ENCODE results near the gene EVA1A.

Gene EVA1A

GRCh38 chr2:75589391-75590105 is 28.8 kb upstream of the EVA1A start:
- DNase-seq, result no peak

DNA sequence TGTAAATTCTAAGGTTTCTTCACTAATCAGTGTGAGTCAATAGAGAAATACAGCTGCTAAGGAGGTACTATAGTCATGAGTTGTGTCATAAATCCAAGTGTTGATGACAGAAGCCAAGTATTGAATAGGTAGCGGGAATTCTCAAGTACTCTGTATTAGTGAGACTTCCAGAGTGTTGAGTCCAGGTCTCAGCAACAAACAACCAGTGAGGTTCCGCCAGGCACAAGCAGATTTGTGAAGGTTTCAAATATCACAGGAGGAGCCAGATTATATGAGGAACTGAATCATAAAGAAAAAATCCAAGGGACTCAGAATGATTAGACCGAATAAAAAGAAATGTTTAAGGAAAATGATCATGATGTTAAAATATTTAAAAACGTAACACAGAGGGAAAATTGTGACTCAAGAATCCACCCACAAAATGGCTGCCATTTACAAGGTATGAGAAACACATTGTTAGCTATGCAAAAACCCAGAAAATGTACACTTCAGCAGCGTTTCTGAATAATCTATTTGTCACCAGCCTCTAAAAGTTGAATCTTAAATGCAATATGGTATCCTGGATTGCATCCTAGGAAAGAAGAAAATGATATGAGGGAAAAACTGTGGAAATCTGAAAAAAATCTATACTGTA is 27.3 kb upstream of the EVA1A start:
- DNase-seq, result no peak

- DNase-seq, result no peak
These were observed 26.2 kb upstream of the EVA1A start for GRCh38 chr2:75586971-75587370.

DNA sequence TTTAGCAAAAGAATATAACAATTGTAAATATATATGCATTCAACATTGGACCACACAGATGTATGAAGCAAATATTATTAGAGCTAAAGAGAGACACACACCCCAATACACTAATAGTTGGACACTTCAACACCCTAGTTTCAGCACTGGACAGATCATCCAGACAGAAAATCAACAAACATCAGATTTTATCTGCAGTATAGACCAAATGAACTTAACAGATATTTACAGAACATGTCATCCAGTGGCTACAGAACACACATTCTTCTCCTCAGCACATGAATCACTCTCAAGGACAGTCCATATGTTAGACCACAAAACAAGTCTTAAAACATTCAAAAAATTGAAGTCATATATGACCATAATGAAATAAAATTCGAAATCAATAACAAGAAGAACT is 22.1 kb upstream of the EVA1A start:
- no peak for DNase-seq

GRCh38 chr2:75580606-75581005 is 19.9 kb upstream of the EVA1A start:
- no peak for DNase-seq

GRCh38 chr2:75580156-75580555 is 19.4 kb upstream of the EVA1A start:
- DNase-seq, result no peak

DNA sequence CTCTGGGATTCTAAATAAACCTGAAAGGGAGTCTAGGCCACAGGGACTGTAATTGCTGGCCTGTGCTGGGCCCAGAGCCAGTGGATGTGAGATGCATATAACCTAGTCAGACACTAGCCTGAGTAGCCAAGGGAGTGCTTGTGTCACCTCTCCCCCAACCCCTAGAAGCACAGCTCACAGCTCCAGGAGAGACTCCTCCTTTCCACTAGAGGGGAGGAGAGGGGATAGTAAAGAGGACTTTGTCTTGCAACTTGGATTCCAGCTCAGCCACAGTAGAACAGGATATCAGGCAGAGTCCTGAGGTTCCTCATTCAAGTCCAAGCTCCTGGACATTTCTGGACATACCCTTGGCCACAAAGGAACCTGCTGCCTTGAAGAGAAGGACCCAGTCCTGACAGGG is 18.4 kb upstream of the EVA1A start:
- no peak for DNase-seq

DNA sequence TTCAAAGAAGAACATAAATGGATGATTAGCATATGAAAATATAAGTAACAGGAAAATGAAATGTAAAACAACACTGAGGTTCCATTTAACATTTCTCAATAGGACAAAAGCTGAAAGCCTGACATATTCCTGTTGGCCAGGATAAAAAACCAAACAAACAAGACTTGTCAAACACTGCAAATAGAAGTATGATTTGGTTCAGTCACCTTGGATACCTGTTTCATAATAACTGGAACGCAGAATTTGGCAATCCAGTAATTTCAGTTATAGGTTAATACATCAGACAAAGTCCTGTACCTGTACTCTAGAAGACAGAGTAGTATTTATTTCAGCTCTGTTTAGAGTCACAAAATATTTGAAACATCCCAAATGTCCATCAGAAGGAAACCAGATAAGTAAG is 16.5 kb upstream of the EVA1A start:
- DNase-seq, result no peak

- DNase-seq, result no peak
These were observed 13.4 kb upstream of the EVA1A start for GRCh38 chr2:75574106-75574505.

GRCh38 chr2:75573145-75573878 is 12.6 kb upstream of the EVA1A start:
- no peak for DNase-seq

DNA sequence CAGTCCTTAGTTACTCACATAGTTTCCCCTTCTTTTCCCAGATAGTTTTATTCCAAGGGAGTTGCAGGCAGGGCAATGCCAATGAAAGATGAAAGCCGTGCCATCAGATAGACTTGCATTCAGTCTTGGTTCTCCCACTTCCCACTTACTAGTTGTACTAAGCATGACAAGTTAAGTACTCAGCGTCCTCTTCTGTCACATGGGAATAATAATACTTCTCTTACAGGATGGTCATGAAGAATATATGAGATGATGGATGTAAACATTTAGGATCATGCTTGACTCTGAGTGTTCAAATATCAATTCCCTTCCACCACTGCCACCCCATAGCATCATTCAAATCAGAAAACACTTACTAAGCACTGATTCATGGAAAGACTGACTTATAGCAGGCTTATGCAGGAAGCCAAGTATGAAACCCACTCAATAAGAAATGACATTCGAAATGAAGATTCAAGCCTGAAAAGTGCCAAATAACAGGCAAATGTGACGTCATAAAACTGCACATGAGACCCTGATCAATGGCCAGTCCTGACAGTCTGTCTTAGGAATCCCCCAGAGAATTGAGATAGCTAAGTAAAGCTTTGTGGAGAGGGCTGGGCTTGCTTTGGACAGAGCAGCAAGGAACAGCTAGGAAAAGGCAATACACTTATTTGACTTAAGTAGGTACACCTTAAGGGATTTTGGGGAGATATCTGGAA is 11.1 kb upstream of the EVA1A start:
- no peak for DNase-seq

DNA sequence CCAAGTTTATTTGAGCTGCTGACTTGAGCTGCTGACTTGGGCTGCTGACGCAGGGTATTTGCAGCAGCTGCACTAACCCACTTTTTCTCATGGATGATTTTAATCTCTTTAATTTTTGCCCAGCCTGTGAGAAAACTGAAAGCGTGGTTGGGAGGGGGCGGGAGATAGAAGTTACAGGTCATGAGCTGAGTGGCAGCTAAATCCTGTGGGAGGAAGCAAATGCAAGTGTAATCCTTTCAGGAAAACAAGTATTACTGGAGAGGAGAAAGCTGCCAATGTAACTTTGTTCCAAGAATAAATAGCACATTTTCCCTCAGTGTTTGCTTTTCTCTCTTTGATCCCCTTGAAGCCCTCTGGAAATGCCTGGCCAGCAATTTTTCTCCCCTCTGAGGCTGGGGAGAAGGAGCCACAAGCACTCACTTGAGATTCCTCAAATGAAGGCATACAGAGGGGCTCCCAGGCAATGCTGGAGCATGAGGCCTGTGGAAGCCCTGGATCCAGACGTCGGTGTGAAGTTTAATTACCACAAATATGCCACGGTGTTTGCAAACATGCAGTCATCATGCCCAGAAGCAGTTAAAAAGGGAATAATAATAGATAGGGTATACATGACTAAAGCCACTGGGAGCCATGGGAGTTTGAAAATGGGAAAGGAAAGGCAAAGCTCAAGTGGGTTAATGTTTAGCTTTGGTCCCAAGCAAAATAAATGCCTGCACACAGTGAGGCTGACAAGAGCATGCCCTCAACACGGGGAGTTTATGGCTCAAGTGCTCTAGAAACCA is 10.4 kb upstream of the EVA1A start:
- DNase-seq, result no peak

DNA sequence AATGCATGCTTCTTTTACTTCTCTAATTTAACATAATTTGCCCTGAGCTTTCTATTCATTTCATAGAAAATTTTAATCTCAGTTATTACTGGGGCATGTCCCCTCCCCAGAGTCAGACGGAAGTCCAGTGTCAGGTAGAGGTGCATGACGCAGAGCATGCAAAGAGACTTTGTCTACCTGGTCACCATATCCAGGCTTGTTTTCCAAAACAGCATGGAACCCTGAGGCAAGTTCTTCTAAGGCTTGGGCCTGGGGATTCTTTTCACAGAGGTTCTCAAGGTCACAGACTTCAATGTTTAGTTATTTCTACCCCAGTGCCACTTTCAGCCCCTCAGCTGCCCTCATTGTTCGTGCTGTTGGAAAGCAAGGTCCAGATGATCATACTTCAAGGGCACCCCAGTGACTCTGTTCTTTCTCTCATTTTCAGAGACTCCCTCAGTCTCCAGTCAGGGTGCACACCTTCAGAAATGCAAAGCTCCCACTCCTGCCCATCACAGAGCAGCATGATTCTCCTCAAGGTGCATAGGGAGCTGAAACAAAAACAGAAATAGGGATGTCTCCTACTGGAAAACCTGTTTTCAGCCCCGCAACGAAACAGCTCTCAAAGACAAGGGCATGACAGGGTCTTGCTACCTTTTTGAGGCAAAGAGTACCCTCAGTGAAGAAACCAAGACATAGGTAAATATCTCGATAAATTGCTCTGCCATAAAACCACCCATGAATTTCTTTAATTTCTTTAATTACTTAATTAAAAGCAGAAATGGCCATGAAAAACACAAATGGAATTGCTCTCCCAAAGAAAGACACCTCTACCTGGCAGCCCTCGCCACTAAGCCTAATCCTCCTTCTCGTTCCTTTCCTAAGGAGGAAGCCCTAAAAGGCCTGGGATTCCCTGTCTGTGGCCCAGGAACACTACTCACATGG is 9.5 kb upstream of the EVA1A start:
- DNase-seq, result no peak

DNA sequence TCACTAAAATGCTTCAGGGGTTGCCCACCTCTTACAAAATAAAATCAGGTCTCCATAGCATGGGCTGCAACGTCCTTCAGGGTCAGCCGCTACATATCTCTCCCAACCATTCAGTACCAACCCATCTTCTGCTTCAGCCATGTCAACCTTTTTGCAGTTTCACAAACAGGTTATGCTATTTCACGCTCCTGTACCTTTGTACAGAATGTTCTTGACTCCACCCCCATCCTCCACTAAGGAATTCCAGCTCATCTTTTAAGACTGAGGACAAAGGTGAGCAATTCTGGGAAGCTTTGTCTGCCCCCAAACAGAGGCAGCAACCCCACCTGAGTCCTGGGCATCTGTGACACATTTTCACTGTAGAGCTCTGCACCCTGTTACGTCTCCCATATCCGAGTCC is 8.8 kb upstream of the EVA1A start:
- no peak for DNase-seq

- no peak for DNase-seq
These were observed 7.4 kb upstream of the EVA1A start for GRCh38 chr2:75568174-75568573.

- no peak for DNase-seq
These were observed 5.0 kb upstream of the EVA1A start for GRCh38 chr2:75565472-75566462.

DNA sequence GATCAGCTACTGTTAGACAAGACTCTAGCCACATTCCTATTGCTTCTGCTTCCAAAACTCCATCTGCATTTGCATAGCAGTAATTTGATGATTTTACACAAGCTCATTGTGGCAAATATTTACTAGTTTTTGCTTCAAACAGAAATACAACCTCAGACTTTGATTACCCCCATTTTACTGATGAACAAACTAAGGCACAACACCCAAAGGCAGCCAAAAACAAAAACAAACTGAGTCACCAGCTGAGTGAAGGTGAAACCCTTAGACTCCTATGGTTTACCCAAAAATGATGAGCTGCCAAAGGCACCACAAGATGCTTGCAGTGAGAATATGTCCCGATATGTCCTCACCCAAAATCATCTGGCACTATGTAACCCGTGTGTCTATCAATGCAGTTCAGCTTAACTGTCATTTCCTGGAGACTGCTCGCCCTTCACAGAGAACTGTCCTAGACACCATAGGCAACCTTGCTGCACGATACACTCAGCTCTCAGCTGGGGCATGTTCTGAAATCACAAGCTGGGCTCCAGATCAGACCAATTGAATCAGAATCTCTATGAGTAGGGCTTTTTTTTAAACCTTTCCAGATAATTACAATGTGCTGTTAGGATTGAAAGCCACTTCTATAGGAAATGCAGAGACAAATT is 4.1 kb upstream of the EVA1A start:
- no peak for DNase-seq

GRCh38 chr2:75564026-75564688 is 3.4 kb upstream of the EVA1A start:
- no peak for DNase-seq

- DNase-seq, result no peak
These were observed 2.9 kb upstream of the EVA1A start for GRCh38 chr2:75563591-75563990.
